ENCODE results near the gene FGR. TPM values are rescaled to one million over a fixed set of nuclear protein-coding genes. Genes with fewer than 3 reads are reported as not detected.
A peak's percentile ranks its signal among the peaks of the same experiment; 100 is the strongest.

FGR gene
- total and polyA plus RNA-seq, 2 of the 13 experiments (the other 11 are each of a cell fraction or from before 2014, with no cell fraction given): not detected

DNA sequence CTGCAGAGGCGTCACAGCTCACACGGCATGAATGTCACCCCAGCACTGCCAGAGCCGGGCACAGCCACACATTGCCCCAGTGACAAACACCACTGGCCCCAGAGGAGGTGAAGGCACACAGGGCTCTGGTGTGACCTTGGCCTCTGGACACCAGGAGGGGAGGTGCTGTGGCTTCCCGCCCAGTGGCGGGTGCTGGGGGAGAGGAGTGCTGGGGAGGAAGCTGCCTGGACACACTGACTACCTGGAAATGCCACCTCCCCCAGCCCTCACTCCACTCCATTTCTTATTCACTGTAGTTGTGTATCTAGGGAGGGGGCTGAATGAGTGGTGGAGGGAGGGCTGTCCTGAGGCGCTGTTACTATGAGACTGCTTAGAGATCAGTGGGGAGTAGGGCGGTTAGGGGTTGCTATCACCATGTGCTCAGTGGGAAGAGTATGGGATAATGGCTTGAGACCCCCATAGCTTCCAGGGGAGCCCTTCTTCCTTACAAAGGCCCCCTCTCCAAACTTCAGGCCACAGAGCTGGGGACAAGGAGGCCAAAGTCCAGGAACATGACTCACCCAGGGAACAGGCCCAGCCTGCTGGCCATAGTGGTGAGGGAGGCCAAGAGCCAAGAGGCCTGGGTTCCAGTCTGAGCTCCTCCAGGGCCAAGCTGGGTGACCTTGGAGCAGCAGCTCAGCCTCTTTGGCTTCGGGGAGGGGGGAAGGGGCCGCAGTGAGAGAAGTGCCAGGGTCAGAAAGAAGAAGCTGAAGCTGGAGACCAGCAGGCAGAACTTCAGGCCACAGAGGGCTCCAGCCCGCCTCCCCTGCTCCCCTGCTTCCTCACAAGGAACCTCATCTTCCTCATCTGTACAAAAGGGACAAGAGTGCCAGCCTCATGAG lies 71.2 kb downstream of the FGR start (continued):
- TF ChIP-seq, protein P1, sequence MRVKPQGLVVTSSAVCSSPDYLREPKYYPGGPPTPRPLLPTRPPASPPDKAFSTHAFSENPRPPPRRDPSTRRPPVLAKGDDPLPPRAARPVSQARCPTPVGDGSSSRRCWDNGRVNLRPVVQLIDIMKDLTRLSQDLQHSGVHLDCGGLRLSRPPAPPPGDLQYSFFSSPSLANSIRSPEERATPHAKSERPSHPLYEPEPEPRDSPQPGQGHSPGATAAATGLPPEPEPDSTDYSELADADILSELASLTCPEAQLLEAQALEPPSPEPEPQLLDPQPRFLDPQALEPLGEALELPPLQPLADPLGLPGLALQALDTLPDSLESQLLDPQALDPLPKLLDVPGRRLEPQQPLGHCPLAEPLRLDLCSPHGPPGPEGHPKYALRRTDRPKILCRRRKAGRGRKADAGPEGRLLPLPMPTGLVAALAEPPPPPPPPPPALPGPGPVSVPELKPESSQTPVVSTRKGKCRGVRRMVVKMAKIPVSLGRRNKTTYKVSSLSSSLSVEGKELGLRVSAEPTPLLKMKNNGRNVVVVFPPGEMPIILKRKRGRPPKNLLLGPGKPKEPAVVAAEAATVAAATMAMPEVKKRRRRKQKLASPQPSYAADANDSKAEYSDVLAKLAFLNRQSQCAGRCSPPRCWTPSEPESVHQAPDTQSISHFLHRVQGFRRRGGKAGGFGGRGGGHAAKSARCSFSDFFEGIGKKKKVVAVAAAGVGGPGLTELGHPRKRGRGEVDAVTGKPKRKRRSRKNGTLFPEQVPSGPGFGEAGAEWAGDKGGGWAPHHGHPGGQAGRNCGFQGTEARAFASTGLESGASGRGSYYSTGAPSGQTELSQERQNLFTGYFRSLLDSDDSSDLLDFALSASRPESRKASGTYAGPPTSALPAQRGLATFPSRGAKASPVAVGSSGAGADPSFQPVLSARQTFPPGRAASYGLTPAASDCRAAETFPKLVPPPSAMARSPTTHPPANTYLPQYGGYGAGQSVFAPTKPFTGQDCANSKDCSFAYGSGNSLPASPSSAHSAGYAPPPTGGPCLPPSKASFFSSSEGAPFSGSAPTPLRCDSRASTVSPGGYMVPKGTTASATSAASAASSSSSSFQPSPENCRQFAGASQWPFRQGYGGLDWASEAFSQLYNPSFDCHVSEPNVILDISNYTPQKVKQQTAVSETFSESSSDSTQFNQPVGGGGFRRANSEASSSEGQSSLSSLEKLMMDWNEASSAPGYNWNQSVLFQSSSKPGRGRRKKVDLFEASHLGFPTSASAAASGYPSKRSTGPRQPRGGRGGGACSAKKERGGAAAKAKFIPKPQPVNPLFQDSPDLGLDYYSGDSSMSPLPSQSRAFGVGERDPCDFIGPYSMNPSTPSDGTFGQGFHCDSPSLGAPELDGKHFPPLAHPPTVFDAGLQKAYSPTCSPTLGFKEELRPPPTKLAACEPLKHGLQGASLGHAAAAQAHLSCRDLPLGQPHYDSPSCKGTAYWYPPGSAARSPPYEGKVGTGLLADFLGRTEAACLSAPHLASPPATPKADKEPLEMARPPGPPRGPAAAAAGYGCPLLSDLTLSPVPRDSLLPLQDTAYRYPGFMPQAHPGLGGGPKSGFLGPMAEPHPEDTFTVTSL (CRISPR knock-in tag; IDR thresholded peaks at IDR 0.05; ENCODE audit: borderline replicate concordance): peak; percentile 80; the same call in 1 of the 2 replicates
- peak; percentile 69; the same call in 1 of the 2 replicates for TF ChIP-seq BORCS8-MEF2B (CRISPR knock-in tag; IDR thresholded peaks at IDR 0.05)
- no peak for TF ChIP-seq ZNF550 (CRISPR knock-in tag; IDR thresholded peaks at IDR 0.05; ENCODE audit: borderline replicate concordance)
- TF ChIP-seq ZNF530 (CRISPR knock-in tag; IDR thresholded peaks at IDR 0.05; ENCODE audit: low read depth): no peak
- TF ChIP-seq ZNF20 (CRISPR knock-in tag; IDR thresholded peaks at IDR 0.05): no peak
- peak; percentile 94; the same call in 1 of the 2 replicates for TF ChIP-seq REPIN1 (CRISPR knock-in tag; IDR thresholded peaks at IDR 0.05; ENCODE audit: borderline replicate concordance, low read depth)
- TF ChIP-seq ZNF670 (CRISPR knock-in tag; IDR thresholded peaks at IDR 0.05; ENCODE audit: borderline replicate concordance): peak; percentile 81; the same call in 1 of the 2 replicates
- TF ChIP-seq, protein P2, sequence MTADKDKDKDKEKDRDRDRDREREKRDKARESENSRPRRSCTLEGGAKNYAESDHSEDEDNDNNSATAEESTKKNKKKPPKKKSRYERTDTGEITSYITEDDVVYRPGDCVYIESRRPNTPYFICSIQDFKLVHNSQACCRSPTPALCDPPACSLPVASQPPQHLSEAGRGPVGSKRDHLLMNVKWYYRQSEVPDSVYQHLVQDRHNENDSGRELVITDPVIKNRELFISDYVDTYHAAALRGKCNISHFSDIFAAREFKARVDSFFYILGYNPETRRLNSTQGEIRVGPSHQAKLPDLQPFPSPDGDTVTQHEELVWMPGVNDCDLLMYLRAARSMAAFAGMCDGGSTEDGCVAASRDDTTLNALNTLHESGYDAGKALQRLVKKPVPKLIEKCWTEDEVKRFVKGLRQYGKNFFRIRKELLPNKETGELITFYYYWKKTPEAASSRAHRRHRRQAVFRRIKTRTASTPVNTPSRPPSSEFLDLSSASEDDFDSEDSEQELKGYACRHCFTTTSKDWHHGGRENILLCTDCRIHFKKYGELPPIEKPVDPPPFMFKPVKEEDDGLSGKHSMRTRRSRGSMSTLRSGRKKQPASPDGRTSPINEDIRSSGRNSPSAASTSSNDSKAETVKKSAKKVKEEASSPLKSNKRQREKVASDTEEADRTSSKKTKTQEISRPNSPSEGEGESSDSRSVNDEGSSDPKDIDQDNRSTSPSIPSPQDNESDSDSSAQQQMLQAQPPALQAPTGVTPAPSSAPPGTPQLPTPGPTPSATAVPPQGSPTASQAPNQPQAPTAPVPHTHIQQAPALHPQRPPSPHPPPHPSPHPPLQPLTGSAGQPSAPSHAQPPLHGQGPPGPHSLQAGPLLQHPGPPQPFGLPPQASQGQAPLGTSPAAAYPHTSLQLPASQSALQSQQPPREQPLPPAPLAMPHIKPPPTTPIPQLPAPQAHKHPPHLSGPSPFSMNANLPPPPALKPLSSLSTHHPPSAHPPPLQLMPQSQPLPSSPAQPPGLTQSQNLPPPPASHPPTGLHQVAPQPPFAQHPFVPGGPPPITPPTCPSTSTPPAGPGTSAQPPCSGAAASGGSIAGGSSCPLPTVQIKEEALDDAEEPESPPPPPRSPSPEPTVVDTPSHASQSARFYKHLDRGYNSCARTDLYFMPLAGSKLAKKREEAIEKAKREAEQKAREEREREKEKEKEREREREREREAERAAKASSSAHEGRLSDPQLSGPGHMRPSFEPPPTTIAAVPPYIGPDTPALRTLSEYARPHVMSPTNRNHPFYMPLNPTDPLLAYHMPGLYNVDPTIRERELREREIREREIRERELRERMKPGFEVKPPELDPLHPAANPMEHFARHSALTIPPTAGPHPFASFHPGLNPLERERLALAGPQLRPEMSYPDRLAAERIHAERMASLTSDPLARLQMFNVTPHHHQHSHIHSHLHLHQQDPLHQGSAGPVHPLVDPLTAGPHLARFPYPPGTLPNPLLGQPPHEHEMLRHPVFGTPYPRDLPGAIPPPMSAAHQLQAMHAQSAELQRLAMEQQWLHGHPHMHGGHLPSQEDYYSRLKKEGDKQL (CRISPR knock-in tag; IDR thresholded peaks at IDR 0.05; ENCODE audit: low read depth): peak; percentile 83
- peak; percentile 51 for TF ChIP-seq RAD21 (CRISPR knock-in tag; IDR thresholded peaks at IDR 0.05)
- no peak for TF ChIP-seq ZSCAN30 (CRISPR knock-in tag; IDR thresholded peaks at IDR 0.05)
- TF ChIP-seq MBNL3 (CRISPR knock-in tag; conservative IDR thresholded peaks at IDR 0.05): no peak
- TF ChIP-seq SETDB1 (CRISPR knock-in tag; IDR thresholded peaks at IDR 0.05; ENCODE audit: borderline replicate concordance): no peak
- peak; percentile 68; the same call in 1 of the 2 replicates for TF ChIP-seq KMT2A (CRISPR knock-in tag; IDR thresholded peaks at IDR 0.05)
- peak; percentile 84 to 96 for TF ChIP-seq NR2F1 (CRISPR knock-in tag; IDR thresholded peaks at IDR 0.05)
- TF ChIP-seq ZNF564 (CRISPR knock-in tag; IDR thresholded peaks at IDR 0.05): no peak
- TF ChIP-seq, protein P3, sequence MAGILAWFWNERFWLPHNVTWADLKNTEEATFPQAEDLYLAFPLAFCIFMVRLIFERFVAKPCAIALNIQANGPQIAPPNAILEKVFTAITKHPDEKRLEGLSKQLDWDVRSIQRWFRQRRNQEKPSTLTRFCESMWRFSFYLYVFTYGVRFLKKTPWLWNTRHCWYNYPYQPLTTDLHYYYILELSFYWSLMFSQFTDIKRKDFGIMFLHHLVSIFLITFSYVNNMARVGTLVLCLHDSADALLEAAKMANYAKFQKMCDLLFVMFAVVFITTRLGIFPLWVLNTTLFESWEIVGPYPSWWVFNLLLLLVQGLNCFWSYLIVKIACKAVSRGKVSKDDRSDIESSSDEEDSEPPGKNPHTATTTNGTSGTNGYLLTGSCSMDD (CRISPR knock-in tag; IDR thresholded peaks at IDR 0.05): no peak
